GM12878 (cell line): ENCODE measurements around the gene SNCG. TPM values are rescaled to one million over a fixed set of nuclear protein-coding genes. Genes with fewer than 3 reads are reported as not detected.

Experiments
- ATAC-seq: fragments of 200-7000 bp; cut with Tn5 transposase; 3 replicates; pipeline ENCODE4 v1.9.1; 2020; ENCODE audit warnings: mild to moderate bottlenecking, moderate library complexity
- BruUV-seq: library from RNA; stranded (reverse); fragments of 400-500 nt; replicated peaks from 2 replicates; lab custom pipeline; 2021; lab: Mats Ljungman, UMichigan
- CTCF ChIA-PET: fragments of 300-600 bp; sonication (Branson Sonifier 250); formaldehyde crosslinking; extraction: SDS; loops from one replicate; lab custom pipeline; 2021; ENCODE audit warnings: inconsistent platforms; lab: Yijun Ruan, JAX
- POLR2A ChIA-PET: fragments of 350-600 bp; formaldehyde crosslinking; extraction: SDS; loops from one replicate; lab custom pipeline; 2021; ENCODE audit warnings: inconsistent platforms; lab: Charles Lee
- RAD21 ChIA-PET: fragments of 300-600 bp; sonication (Branson Sonifier 250); formaldehyde crosslinking; loops from one replicate; lab custom pipeline; 2023; ENCODE audit warnings: antibody characterized with exemption; ENCODE audit not compliant: unreplicated experiment; lab: Charles Lee
- SMC1A ChIA-PET: fragments of 300-600 bp; sonication (Branson Sonifier 250); formaldehyde crosslinking; loops from one replicate; lab custom pipeline; 2023; ENCODE audit not compliant: unreplicated experiment, uncharacterized antibody; lab: Charles Lee
- DNase-seq: peaks from one replicate; pipeline ENCODE4 v3.0.0-alpha.2; 2011; ENCODE audit warnings: low read depth, low spot score
- FAIRE-seq: peaks from 3 replicates; lab custom pipeline; 2011; peaks lifted over from hg19 to GRCh38; lab: Jason Lieb, UNC
- H2AFZ ChIP-seq: 2 replicates; pipeline ENCODE4 v1.6.0; 2011; ENCODE audit warnings: low read depth, low read length, control low read depth; ENCODE audit not compliant: control insufficient read depth
- H3K27ac ChIP-seq: 2 replicates; pipeline ENCODE4 v1.5.1; 2011; ENCODE audit warnings: control low read depth; ENCODE audit not compliant: control insufficient read depth, insufficient read depth
- H3K27me3 ChIP-seq, 2 experiments: replicated peaks in 1 of 2; 2 replicates each; pipeline versions ENCODE4 v1.6.0 to v1.6.1; 2011; ENCODE audit warnings: low read length in 1 of 2; ENCODE audit not compliant: control insufficient read depth in 2 of 2, insufficient read depth in 2 of 2
- H3K36me3 ChIP-seq, 2 experiments: 2 replicates each; pipeline ENCODE4 v1.5.1; 2011; ENCODE audit warnings: low read length in 1 of 2; ENCODE audit not compliant: control insufficient read depth in 2 of 2, insufficient read depth in 2 of 2
- H3K4me1 ChIP-seq: 2 replicates; pipeline ENCODE4 v1.6.1; 2011; ENCODE audit warnings: mild to moderate bottlenecking, low read length, moderate library complexity, mixed read lengths; ENCODE audit not compliant: control insufficient read depth, insufficient read depth
- H3K4me2 ChIP-seq: 2 replicates; pipeline ENCODE4 v1.6.0; 2011; ENCODE audit warnings: control low read depth; ENCODE audit not compliant: control insufficient read depth, insufficient read depth
- H3K4me3 ChIP-seq: fragments of 200-600 bp; sonication (generic); 2 replicates; pipeline ENCODE4 v1.5.1; 2016
- H3K79me2 ChIP-seq: 2 replicates; pipeline ENCODE4 v1.6.0; 2011; ENCODE audit warnings: low read length; ENCODE audit not compliant: control insufficient read depth, insufficient read depth
- H3K9ac ChIP-seq: 2 replicates; pipeline ENCODE4 v1.8.0; 2011; ENCODE audit warnings: low read length, control low read depth, mixed read lengths; ENCODE audit not compliant: control insufficient read depth, insufficient read depth
- H3K9me3 ChIP-seq: replicated peaks from 3 replicates; pipeline ENCODE4 v1.5.1; 2011; ENCODE audit warnings: mild to moderate bottlenecking, low read length; ENCODE audit not compliant: control insufficient read depth, insufficient read depth
- H4K20me1 ChIP-seq: 2 replicates; pipeline ENCODE4 v1.6.0; 2011; ENCODE audit not compliant: control insufficient read depth, insufficient read depth
- CBX5 ChIP-seq: sonication (generic); IDR thresholded peaks from 2 replicates; pipeline ENCODE4 v1.6.1; 2016; ENCODE audit warnings: low read depth, moderate library complexity, mild to moderate bottlenecking, inconsistent platforms
- CHD1 ChIP-seq: IDR thresholded peaks from 2 replicates; pipeline ENCODE4 v1.6.1; 2012; ENCODE audit warnings: low read depth, low read length, improper control_type of control experiment
- HDAC2 ChIP-seq: fragments of 200-600 bp; sonication (generic); IDR thresholded peaks from 2 replicates; pipeline ENCODE4 v1.6.1; 2017
- IKZF1 ChIP-seq: fragments of 450-650 bp; conservative IDR thresholded peaks from 2 replicates; pipeline ENCODE4 v1.6.1; 2017; ENCODE audit warnings: antibody characterized with exemption, mild to moderate bottlenecking
- MEF2A ChIP-seq: IDR thresholded peaks from 2 replicates; pipeline ENCODE4 v1.6.1; 2011; ENCODE audit warnings: low read depth, mild to moderate bottlenecking, low read length, moderate library complexity; ENCODE audit not compliant: insufficient read depth
- NFXL1 ChIP-seq: fragments of 450-650 bp; IDR thresholded peaks from 2 replicates; pipeline ENCODE4 v1.6.1; 2017; ENCODE audit warnings: antibody characterized with exemption, mild to moderate bottlenecking, borderline replicate concordance
- PAX8 ChIP-seq: fragments of 450-650 bp; IDR thresholded peaks from 2 replicates; pipeline ENCODE4 v1.6.1; 2017; ENCODE audit warnings: mild to moderate bottlenecking, moderate library complexity
- PML ChIP-seq: IDR thresholded peaks from 2 replicates; pipeline ENCODE4 v1.6.1; 2012; ENCODE audit warnings: low read length, inconsistent platforms
- RB1 ChIP-seq: fragments of 450-650 bp; formaldehyde crosslinking; IDR thresholded peaks from 2 replicates; pipeline ENCODE4 v1.6.1; 2017; ENCODE audit warnings: mild to moderate bottlenecking, borderline replicate concordance
- SIN3A ChIP-seq: IDR thresholded peaks from 2 replicates; pipeline ENCODE4 v1.6.1; 2012; ENCODE audit warnings: low read depth, low read length, improper control_type of control experiment
- SPI1 ChIP-seq: IDR thresholded peaks from 2 replicates; pipeline ENCODE4 v1.6.1; 2011; ENCODE audit warnings: low read depth, mild to moderate bottlenecking, low read length, moderate library complexity, borderline replicate concordance; ENCODE audit not compliant: insufficient read depth
- ZNF24 ChIP-seq: fragments of 450-650 bp; IDR thresholded peaks from 2 replicates; pipeline ENCODE4 v1.6.1; 2017; ENCODE audit warnings: antibody characterized with exemption, mild to moderate bottlenecking
- in situ Hi-C: fragments of 300-500 bp; cut with MboI; formaldehyde crosslinking; loops from 9 replicates; pipeline ENCODE4 v1.14.3; 2018; ENCODE audit warnings: mixed read lengths
- intact Hi-C: fragments of 100-400 bp; cut with micrococcal nuclease; formaldehyde crosslinking; loops from one replicate; pipeline ENCODE4 v1.14.2; 2022; ENCODE audit not compliant: unreplicated experiment
- polyA plus RNA-seq, 11 experiments: library from polyadenylated mRNA; depleted of rRNA in 4 of 11; unstranded in 6 of 11; stranded (reverse) in 5 of 11; fragments of >200 nt; fragmentation: Nextera tagmentation in 4 of 11; fragmentation: Illumina TruSeq in 1 of 11; extraction: Ambion mirVana in 4 of 11; extraction: Trizol in 1 of 11; gene quantifications; 1 replicate in 1 of 11; 2 replicates in 10 of 11; pipeline versions ENCODE4 v1.2.1 to v1.2.3, GENCODE V29; 2011 to 2016; ENCODE audit warnings: inconsistent platforms in 2 of 11, missing spikeins in 2 of 11, low read depth in 1 of 11
- total RNA-seq, 4 experiments: library from RNA; depleted of rRNA in 3 of 4; stranded (reverse); fragments of >200 nt in 3 of 4; fragmentation: Illumina TruSeq in 1 of 4; extraction: Trizol in 1 of 4; gene quantifications; 2 replicates each; pipeline versions ENCODE4 v1.2.1 to v1.2.3, GENCODE V29; 2013 to 2021
- TF ChIP-seq, protein P1 (sequence below): IDR thresholded peaks from 2 replicates; pipeline ENCODE4 v1.6.1; 2011; ENCODE audit warnings: low read depth, low read length, improper control_type of control experiment, borderline replicate concordance
- TF ChIP-seq, protein P2 (sequence below): fragments of 450-650 bp; conservative IDR thresholded peaks from 2 replicates; pipeline ENCODE4 v1.6.1; 2017; ENCODE audit warnings: mild to moderate bottlenecking, moderate library complexity

The SNCG gene
- total and polyA plus RNA-seq, 10 of the 15 experiments (the other 5 are each of a cell fraction or from before 2014, with no cell fraction given) = 0.22 to 1.3 (median 0.42) TPM; not detected in 6

GRCh38 chr10:86951184-86951761 is 7.1 kb upstream of the SNCG start:
- TF ChIP-seq CHD1 (no peak), PAX8 (no peak), HDAC2 (no peak), IKZF1 (no peak), CBX5 (no peak), SIN3A (no peak), MEF2A (no peak), RB1 (no peak), ZNF24 (no peak), PML (no peak), SPI1 (no peak), NFXL1 (no peak)
- TF ChIP-seq, protein P1, sequence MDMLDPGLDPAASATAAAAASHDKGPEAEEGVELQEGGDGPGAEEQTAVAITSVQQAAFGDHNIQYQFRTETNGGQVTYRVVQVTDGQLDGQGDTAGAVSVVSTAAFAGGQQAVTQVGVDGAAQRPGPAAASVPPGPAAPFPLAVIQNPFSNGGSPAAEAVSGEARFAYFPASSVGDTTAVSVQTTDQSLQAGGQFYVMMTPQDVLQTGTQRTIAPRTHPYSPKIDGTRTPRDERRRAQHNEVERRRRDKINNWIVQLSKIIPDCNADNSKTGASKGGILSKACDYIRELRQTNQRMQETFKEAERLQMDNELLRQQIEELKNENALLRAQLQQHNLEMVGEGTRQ = no peak
- TF ChIP-seq, protein P2, sequence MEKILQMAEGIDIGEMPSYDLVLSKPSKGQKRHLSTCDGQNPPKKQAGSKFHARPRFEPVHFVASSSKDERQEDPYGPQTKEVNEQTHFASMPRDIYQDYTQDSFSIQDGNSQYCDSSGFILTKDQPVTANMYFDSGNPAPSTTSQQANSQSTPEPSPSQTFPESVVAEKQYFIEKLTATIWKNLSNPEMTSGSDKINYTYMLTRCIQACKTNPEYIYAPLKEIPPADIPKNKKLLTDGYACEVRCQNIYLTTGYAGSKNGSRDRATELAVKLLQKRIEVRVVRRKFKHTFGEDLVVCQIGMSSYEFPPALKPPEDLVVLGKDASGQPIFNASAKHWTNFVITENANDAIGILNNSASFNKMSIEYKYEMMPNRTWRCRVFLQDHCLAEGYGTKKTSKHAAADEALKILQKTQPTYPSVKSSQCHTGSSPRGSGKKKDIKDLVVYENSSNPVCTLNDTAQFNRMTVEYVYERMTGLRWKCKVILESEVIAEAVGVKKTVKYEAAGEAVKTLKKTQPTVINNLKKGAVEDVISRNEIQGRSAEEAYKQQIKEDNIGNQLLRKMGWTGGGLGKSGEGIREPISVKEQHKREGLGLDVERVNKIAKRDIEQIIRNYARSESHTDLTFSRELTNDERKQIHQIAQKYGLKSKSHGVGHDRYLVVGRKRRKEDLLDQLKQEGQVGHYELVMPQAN = no peak
- POLR2A ChIA-PET = no interaction called here
- FAIRE-seq = no peak

More at GRCh38 chr10:86951184-86951761, 7.1 kb upstream of the SNCG start:
- Histone ChIP-seq H3K27me3 (no peaks in the 10 kb centered on the region), H3K9me3 (no peaks in the 10 kb centered on the region; the same call in 2 of the 3 replicates), H4K20me1 (no peaks in the 10 kb centered on the region), H3K9ac (no peak overlapping the region), H3K4me1 (no peaks in the 10 kb centered on the region), H3K79me2 (no peaks in the 10 kb centered on the region), H3K4me2 (no peak overlapping the region), H3K36me3 (no peaks in the 10 kb centered on the region), H3K27ac (no peak overlapping the region), H2AFZ (no peak overlapping the region), H3K4me3 (no peak overlapping the region)
- ChIA-PET RAD21 (no interaction called here), SMC1A (interaction anchor here (1.7 kb wide), 1 partner anchor 10 kb away, joined by 4 read pairs; no protein-coding TSS in a partner anchor), CTCF (interaction anchor here (1.4 to 2.0 kb wide), 2 partner anchors 10 to 15 kb away, joined by 4 to 9 read pairs; no protein-coding TSS in a partner anchor)
- DNase-seq (no peak), ATAC-seq (no peak)
- BruUV-seq = no TSS peak
- intact Hi-C loops (no loop called here), in situ Hi-C loops (no loop called here)
